WTC11 (cell line): ENCODE results near the gene PRSS38. TPM values are rescaled to one million over a fixed set of nuclear protein-coding genes. Genes with fewer than 3 reads are reported as not detected.

Experiments used
- ATAC-seq: fragments of 200-7000 bp; cut with Tn5 transposase; 2 replicates; pipeline ENCODE4 v1.10.0; 2021; ENCODE audit warnings: mild to moderate bottlenecking, moderate library complexity
- CTCF ChIA-PET: fragments of 300-600 bp; sonication (Branson Sonifier 250); formaldehyde crosslinking; loops from one replicate; lab custom pipeline; 2021; ENCODE audit warnings: antibody characterized with exemption; lab: Charles Lee
- POLR2A ChIA-PET: fragments of 350-600 bp; sonication (Branson Sonifier 250); formaldehyde crosslinking; loops from one replicate; lab custom pipeline; 2021; ENCODE audit warnings: antibody characterized with exemption; lab: Charles Lee
- DNase-seq: peaks from one replicate; pipeline ENCODE4 v3.0.0; 2021; ENCODE audit warnings: low spot score
- H3K27ac Mint-ChIP-seq: 2 replicates; pipeline ENCODE4 v1.8.0; 2021; ENCODE audit warnings: mixed read lengths
- H3K27me3 Mint-ChIP-seq: 2 replicates; pipeline ENCODE4 v1.8.0; 2021; ENCODE audit warnings: low read depth, mild to moderate bottlenecking, moderate library complexity, mixed read lengths
- H3K36me3 Mint-ChIP-seq: 2 replicates; pipeline ENCODE4 v1.8.0; 2021; ENCODE audit warnings: mixed read lengths
- H3K4me1 Mint-ChIP-seq: 2 replicates; pipeline ENCODE4 v1.8.0; 2022; ENCODE audit warnings: mixed read lengths
- H3K4me3 Mint-ChIP-seq: 2 replicates; pipeline ENCODE4 v1.8.0; 2021; ENCODE audit warnings: mild to moderate bottlenecking, moderate library complexity, mixed read lengths
- H3K9me3 Mint-ChIP-seq: 2 replicates; pipeline ENCODE4 v1.8.0; 2021; ENCODE audit warnings: mixed read lengths
- ATF2 ChIP-seq: sonication (generic); formaldehyde crosslinking; IDR thresholded peaks from 2 replicates; pipeline ENCODE4 v1.8.1; 2022; ENCODE audit warnings: low read depth, missing genetic modification reagents, borderline replicate concordance
- ATF3 ChIP-seq: sonication (generic); formaldehyde crosslinking; conservative IDR thresholded peaks from 2 replicates; pipeline ENCODE4 v1.8.1; 2022; ENCODE audit warnings: mild to moderate bottlenecking, missing genetic modification reagents
- CDX4 ChIP-seq: fragments of 250-450 bp; sonication (Bioruptor Pico); IDR thresholded peaks from 2 replicates; pipeline ENCODE4 v1.9.0; 2021; ENCODE audit warnings: moderate library complexity, mild to moderate bottlenecking, inconsistent platforms, borderline replicate concordance
- CREB1 ChIP-seq: sonication (generic); formaldehyde crosslinking; IDR thresholded peaks from 2 replicates; pipeline ENCODE4 v1.8.0; 2023; ENCODE audit warnings: mild to moderate bottlenecking, missing genetic modification reagents
- E2F5 ChIP-seq: sonication (generic); formaldehyde crosslinking; IDR thresholded peaks from 2 replicates; pipeline ENCODE4 v1.8.1; 2022; ENCODE audit warnings: mild to moderate bottlenecking, moderate library complexity, missing genetic modification reagents
- ESRRA ChIP-seq: sonication (generic); formaldehyde crosslinking; IDR thresholded peaks from 2 replicates; pipeline ENCODE4 v1.8.1; 2022; ENCODE audit warnings: mild to moderate bottlenecking, missing genetic modification reagents, borderline replicate concordance
- ETV6 ChIP-seq: sonication (generic); formaldehyde crosslinking; IDR thresholded peaks from 2 replicates; pipeline ENCODE4 v1.8.1; 2022; ENCODE audit warnings: mild to moderate bottlenecking, missing genetic modification reagents
- FOXK1 ChIP-seq: sonication (generic); formaldehyde crosslinking; IDR thresholded peaks from 2 replicates; pipeline ENCODE4 v1.8.0; 2022; ENCODE audit warnings: mild to moderate bottlenecking, moderate library complexity, missing genetic modification reagents
- FOXP4 ChIP-seq: sonication (generic); formaldehyde crosslinking; IDR thresholded peaks from 2 replicates; pipeline ENCODE4 v1.8.0; 2022; ENCODE audit warnings: mild to moderate bottlenecking, missing genetic modification reagents
- GABPB1 ChIP-seq: sonication (generic); formaldehyde crosslinking; IDR thresholded peaks from 2 replicates; pipeline ENCODE4 v1.8.1; 2023; ENCODE audit warnings: mild to moderate bottlenecking, missing genetic modification reagents
- GRHL2 ChIP-seq: fragments of 250-450 bp; sonication (Bioruptor Pico); IDR thresholded peaks from 2 replicates; pipeline ENCODE4 v1.8.0; 2022; ENCODE audit warnings: mild to moderate bottlenecking, moderate library complexity; ENCODE audit not compliant: insufficient replicate concordance, severe bottlenecking
- KAT7 ChIP-seq: sonication (generic); formaldehyde crosslinking; IDR thresholded peaks from 2 replicates; pipeline ENCODE4 v1.8.1; 2023; ENCODE audit warnings: missing genetic modification reagents, mild to moderate bottlenecking, borderline replicate concordance
- MYBL2 ChIP-seq: sonication (generic); formaldehyde crosslinking; IDR thresholded peaks from 2 replicates; pipeline ENCODE4 v1.8.1; 2023; ENCODE audit warnings: mild to moderate bottlenecking, moderate library complexity, missing genetic modification reagents
- RORB ChIP-seq: fragments of 250-450 bp; sonication (Bioruptor Pico); IDR thresholded peaks from 2 replicates; pipeline ENCODE4 v1.9.0; 2021; ENCODE audit warnings: mild to moderate bottlenecking
- USF2 ChIP-seq: sonication (generic); formaldehyde crosslinking; IDR thresholded peaks from 2 replicates; pipeline ENCODE4 v1.8.1; 2023; ENCODE audit warnings: mild to moderate bottlenecking, missing genetic modification reagents, moderate library complexity
- ZBTB21 ChIP-seq: sonication (generic); formaldehyde crosslinking; IDR thresholded peaks from 2 replicates; pipeline ENCODE4 v1.8.1; 2023; ENCODE audit warnings: mild to moderate bottlenecking, missing genetic modification reagents, borderline replicate concordance
- ZMAT4 ChIP-seq: fragments of 250-450 bp; sonication (Bioruptor Pico); IDR thresholded peaks from 2 replicates; pipeline ENCODE4 v1.9.0; 2021; ENCODE audit warnings: mild to moderate bottlenecking
- ZNF263 ChIP-seq: sonication (generic); formaldehyde crosslinking; IDR thresholded peaks from 2 replicates; pipeline ENCODE4 v1.8.1; 2022; ENCODE audit warnings: low read depth, mild to moderate bottlenecking, moderate library complexity, missing genetic modification reagents
- ZNF317 ChIP-seq: sonication (generic); formaldehyde crosslinking; IDR thresholded peaks from 2 replicates; pipeline ENCODE4 v1.8.1; 2023; ENCODE audit warnings: low read depth, mild to moderate bottlenecking, moderate library complexity, missing genetic modification reagents, borderline replicate concordance
- ZNF396 ChIP-seq: fragments of 250-450 bp; sonication (Bioruptor Pico); IDR thresholded peaks from 2 replicates; pipeline ENCODE4 v1.8.0; 2021; ENCODE audit warnings: mild to moderate bottlenecking, moderate library complexity, borderline replicate concordance
- ZNF416 ChIP-seq: fragments of 250-450 bp; sonication (Bioruptor Pico); IDR thresholded peaks from 2 replicates; pipeline ENCODE4 v1.9.0; 2021; ENCODE audit warnings: mild to moderate bottlenecking, inconsistent platforms
- ZNF423 ChIP-seq: fragments of 250-450 bp; sonication (Bioruptor Pico); IDR thresholded peaks from 2 replicates; pipeline ENCODE4 v2.1.2; 2022; ENCODE audit warnings: mild to moderate bottlenecking, moderate library complexity
- total RNA-seq: library from RNA; stranded (reverse); gene quantifications from 3 replicates; pipeline ENCODE4 v1.2.3, GENCODE V29; 2021

Gene PRSS38
- total RNA-seq, 1 experiment from 2014 or later = not detected

- H3K9me3 Mint-ChIP-seq = no peaks in the 10 kb centered on the region
- H3K36me3 Mint-ChIP-seq = peaks cover 5% of the 10 kb centered on the region; the same call in 1 of the 2 replicates
- TF ChIP-seq ATF3 (CRISPR knock-in tag) (no peak), E2F5 (CRISPR knock-in tag) (no peak), ATF2 (CRISPR knock-in tag) (no peak), GRHL2 (CRISPR knock-in tag) (no peak), FOXP4 (CRISPR knock-in tag) (no peak), ZMAT4 (no peak), GABPB1 (CRISPR knock-in tag) (no peak), ZNF317 (no peak), ESRRA (CRISPR knock-in tag) (no peak)
- H3K4me1 Mint-ChIP-seq = no peaks in the 10 kb centered on the region
- ChIA-PET POLR2A (no interaction called here), CTCF (interaction anchor here (0.7 to 1.3 kb wide), 4 partner anchors 8 to 168 kb away, joined by 3 to 4 read pairs (median 3); no protein-coding TSS in a partner anchor)
- ATAC-seq (no peak), DNase-seq (no peak)
- H3K27ac Mint-ChIP-seq = peak overlapping the region; percentile 86
- H3K4me3 Mint-ChIP-seq = no peak overlapping the region
- H3K27me3 Mint-ChIP-seq = no peaks in the 10 kb centered on the region
Observed at GRCh38 chr1:227774051-227774731, 41.3 kb upstream of the PRSS38 start.

GRCh38 chr1:227774821-227775661 is 40.4 kb upstream of the PRSS38 start:
- no peaks in the 10 kb centered on the region for H3K4me1 Mint-ChIP-seq
- H3K27me3 Mint-ChIP-seq = no peaks in the 10 kb centered on the region
- no peak for ATAC-seq
- DNase-seq = no peak
- CTCF ChIA-PET = interaction anchor here (0.7 to 2.1 kb wide), 5 partner anchors 9 to 179 kb away, joined by 3 to 13 read pairs (median 3); no protein-coding TSS in a partner anchor
- H3K4me3 Mint-ChIP-seq = no peak overlapping the region
- peaks cover 5% of the 10 kb centered on the region; the same call in 1 of the 2 replicates for H3K36me3 Mint-ChIP-seq
- POLR2A ChIA-PET = no interaction called here
- H3K9me3 Mint-ChIP-seq = no peaks in the 10 kb centered on the region
- peak overlapping the region; percentile 32; the same call in 1 of the 2 replicates for H3K27ac Mint-ChIP-seq
- no peak for TF ChIP-seq USF2 (CRISPR knock-in tag)
- TF ChIP-seq ZNF416 (CRISPR knock-in tag) = no peak
- no peak for TF ChIP-seq MYBL2 (CRISPR knock-in tag)
- no peak for TF ChIP-seq FOXK1 (CRISPR knock-in tag)
- no peak for TF ChIP-seq ZBTB21 (CRISPR knock-in tag)
- no peak for TF ChIP-seq RORB (CRISPR knock-in tag)
- TF ChIP-seq ZNF423 = no peak
- TF ChIP-seq KAT7 (CRISPR knock-in tag) = no peak
- TF ChIP-seq ETV6 (CRISPR knock-in tag) = no peak
- TF ChIP-seq FOXP4 (CRISPR knock-in tag) = no peak
- no peak for TF ChIP-seq GRHL2 (CRISPR knock-in tag)
- no peak for TF ChIP-seq CREB1 (CRISPR knock-in tag)
- no peak for TF ChIP-seq ZNF396 (CRISPR knock-in tag)
- no peak for TF ChIP-seq CDX4 (CRISPR knock-in tag)
- TF ChIP-seq ZNF263 = no peak
